HG03565 (cell line): ENCODE results near the gene CHRD.
"Not testable (repeated sequence)": the region's sequence is repeated elsewhere in the genome, so short reads cannot be mapped to it uniquely, and the experiment has no call there.

Source experiments
- ATAC-seq: cut with Tn5 transposase; IDR thresholded peaks from one replicate; pipeline ENCODE4 v1.9.1; 2021; ENCODE audit warnings: mild to moderate bottlenecking, moderate library complexity; ENCODE audit not compliant: unreplicated experiment

CHRD gene

GRCh38 chr3:184379358-184380184 is at the start of gene CHRD:
Gene CHRD, plus strand, starts transcription at chr3:184380054. Its CDS starts 265 bp downstream, at chr3:184380319.
- ATAC-seq, result no peak

GRCh38 chr3:184332370-184333090 is 47.3 kb upstream of the CHRD start:
- no peak for ATAC-seq

DNA sequence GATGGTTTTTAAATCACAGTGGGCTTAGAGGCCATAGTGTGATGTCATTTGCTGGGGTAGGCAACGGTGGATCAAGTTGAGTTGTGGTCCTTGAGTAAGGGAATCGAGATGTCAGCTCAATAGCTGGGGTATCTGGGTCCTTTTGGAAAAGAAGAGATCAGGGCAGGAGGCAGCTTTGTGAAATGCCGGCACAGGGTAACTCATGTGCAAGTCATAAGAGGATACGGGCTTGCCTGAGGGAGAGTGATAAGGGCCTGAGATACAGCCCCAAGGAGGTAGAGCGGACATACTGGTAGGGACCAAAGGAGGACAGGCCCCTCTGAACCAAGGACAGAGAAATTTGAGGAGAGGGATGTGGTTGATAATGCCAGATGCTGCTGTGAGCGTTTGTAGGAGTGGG is 46.7 kb upstream of the CHRD start:
- ATAC-seq, result no peak

DNA sequence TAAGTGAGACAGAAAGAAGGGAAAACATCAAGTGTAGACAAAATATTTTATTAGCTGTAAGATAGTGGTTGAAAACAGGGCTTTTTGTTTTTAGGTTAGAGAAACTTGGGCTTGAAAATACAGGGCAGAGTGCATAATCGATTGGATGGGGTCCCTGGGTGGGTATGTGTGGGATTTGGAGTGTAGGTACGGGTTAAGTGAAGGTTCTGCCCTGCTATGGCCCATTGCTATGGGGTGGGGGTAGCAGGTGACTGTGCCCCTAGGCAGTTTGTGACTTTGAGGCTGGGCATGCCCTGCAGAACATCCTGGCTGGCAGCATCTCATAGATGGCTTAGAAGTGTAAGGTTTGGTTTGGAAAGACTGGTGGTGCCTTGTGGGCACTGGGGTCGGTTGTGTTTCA is 46.2 kb upstream of the CHRD start:
- no peak for ATAC-seq

DNA sequence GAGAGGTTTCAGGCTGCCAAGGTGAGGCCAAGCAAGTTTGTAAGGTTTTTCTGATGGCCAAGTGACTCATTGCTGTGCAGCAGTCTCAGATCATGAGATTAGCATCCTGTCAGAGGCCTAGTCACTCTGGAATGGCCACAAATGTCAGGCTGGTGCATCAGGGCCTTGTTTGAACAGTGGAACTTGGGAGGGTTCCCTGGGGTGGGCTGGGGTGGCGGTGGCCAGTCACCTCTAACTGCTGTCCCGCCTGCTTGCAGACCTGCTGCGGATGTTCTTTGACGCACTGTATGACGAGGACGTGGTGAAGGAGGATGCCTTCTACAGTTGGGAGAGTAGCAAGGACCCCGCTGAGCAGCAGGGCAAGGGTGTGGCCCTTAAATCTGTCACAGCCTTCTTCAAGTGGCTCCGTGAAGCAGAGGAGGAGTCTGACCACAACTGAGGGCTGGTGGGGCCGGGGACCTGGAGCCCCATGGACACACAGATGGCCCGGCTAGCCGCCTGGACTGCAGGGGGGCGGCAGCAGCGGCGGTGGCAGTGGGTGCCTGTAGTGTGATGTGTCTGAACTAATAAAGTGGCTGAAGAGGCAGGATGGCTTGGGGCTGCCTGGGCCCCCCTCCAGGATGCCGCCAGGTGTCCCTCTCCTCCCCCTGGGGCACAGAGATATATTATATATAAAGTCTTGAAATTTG is 45.2 kb upstream of the CHRD start:
- ATAC-seq, result no peak

- no peak for ATAC-seq
Observed at GRCh38 chr3:184335291-184335660, 44.6 kb upstream of the CHRD start.

DNA sequence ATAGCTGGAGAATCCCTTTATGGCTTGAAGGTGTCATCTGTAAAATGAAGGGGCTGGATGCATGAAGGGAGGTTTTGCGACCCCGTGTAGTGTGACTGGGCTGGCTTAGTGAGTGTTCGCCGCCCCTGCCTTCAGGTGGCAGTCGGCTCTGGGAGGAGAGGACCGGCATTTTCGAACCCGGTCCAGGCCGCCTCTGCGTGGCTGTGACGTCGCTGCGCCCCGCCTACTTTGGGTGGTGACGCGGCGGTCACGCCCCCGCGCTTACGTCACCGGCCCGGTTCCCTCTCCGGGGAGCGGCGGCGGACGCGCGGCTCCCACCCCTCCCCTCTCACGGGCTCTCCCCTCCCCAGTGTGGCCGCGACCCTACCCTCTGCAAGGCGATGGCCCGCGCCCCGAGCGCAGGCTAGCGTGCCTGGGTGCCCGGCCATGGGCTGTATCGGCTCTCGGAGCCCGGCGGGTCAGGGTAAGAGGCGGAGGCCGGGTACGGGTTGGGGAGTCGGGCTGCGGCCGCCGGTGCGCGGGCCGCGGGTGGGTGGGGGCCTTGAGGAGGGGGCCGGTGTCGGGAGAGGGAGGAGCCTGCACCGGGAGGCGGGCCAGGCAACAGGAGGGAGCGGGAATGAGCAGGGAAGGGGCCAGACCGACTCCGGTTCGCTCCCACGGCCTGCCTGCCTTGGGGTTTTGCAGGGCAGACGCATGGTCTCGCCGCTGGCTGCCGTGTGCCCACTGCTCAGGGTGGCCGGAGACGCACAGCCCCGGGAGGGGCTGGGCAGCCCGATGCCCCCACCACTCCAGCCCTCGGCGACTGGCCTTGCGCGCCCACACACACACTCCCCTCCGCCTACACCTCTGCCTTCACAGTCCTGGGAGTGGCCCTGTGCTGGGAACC is 44.0 kb upstream of the CHRD start:
- peak; percentile 57 for ATAC-seq

DNA sequence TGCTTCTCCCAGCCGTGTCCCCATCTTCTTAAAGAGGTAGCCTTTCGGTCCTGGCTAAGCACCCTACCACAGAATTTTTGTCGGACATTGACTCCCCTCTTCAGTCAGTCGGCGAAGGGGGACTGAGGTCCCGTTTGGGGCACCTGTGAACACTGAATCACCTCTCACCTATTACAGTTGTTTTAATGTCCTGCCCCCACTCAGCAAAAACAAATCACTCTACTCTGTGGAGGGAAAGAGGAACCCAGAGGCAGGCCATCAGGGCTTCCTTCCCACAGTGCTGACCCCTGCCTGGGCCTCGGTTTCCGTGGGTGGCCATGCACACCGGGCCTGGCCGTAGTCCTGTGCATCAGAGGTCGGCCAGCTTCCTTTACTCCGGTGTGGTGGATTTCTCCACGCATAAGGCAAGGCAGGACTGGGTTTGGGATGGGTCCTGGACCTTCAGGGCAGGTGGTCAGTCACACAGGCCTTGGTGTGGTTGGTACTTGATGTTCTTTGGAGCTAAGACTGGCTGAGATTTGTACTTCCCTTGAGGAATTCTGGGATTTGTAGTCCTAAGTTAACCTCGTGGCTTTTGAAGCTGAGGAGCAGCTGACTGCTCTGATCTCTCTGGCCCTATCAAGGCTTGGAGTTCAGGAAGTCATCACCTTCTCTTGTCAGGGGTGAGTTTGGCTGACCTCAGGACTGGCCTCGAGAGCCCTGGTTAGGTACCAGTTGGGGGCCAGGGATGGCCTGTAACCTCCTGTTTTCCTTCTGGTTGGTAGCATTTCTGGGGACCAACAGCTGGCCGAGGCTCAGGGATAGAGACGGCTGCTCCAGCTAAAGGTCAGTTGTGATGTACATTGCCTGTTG is 43.1 kb upstream of the CHRD start:
- ATAC-seq, result no peak

GRCh38 chr3:184337399-184337714 is 42.5 kb upstream of the CHRD start, which contains the start of gene FAM131A:
Gene FAM131A, plus strand, starts transcription at chr3:184337600. Its CDS starts 31 bp downstream, at chr3:184337631.
- no peak for ATAC-seq

- ATAC-seq, result no peak
Observed at GRCh38 chr3:184337981-184338380, 41.9 kb upstream of the CHRD start.

GRCh38 chr3:184338511-184338945 is 41.3 kb upstream of the CHRD start:
- ATAC-seq, result no peak

- ATAC-seq, result no peak
Observed at GRCh38 chr3:184339001-184339400, 40.9 kb upstream of the CHRD start.

- ATAC-seq, result not testable (repeated sequence)
Observed at GRCh38 chr3:184339451-184340135, 40.3 kb upstream of the CHRD start.

DNA sequence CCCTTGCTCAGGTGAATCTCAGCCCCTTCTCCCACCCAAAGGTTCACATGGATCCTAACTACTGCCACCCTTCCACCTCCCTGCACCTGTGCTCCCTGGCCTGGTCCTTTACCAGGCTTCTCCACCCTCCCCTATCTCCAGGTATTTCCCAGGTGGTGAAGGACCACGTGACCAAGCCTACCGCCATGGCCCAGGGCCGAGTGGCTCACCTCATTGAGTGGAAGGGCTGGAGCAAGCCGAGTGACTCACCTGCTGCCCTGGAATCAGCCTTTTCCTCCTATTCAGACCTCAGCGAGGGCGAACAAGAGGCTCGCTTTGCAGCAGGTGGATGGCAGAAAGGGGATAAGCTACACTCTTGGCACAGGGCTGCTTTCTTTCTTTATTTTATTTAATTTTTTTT is 37.9 kb upstream of the CHRD start:
- ATAC-seq, result no peak

DNA sequence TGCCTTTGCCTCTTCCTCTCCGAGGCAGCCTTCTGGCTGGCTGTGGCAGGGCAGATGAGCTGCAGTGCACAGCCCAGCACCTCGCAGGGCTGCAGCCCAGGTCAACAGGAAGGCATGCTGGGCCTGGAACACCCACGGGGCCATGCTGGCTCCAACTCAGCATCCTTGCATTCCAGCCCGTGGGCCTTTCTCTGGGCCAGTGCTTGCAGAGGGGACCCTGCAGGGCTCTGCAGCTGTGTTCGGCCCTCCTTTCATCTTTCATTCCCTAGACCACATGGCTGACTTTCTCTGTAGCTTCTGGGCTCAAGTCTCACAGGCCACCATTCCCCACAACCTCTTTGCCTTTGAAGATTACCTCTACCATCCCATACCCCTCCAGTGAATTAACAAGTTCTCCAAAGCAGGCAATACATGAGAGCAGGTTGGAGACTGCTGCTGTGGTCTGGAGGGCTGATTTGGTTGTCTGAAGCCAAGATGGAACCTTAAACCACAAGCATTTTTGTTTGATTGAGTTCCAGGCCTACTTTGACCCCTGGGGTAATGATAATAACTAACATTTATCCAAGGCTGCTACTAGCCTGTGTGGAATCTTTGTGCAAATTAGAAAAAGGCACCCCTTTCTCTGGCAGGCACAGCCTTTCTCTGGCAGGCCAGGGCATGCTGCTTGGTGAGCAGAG is 36.5 kb upstream of the CHRD start:
- ATAC-seq, result no peak

GRCh38 chr3:184344579-184345316 is 35.1 kb upstream of the CHRD start:
- ATAC-seq, result no peak

DNA sequence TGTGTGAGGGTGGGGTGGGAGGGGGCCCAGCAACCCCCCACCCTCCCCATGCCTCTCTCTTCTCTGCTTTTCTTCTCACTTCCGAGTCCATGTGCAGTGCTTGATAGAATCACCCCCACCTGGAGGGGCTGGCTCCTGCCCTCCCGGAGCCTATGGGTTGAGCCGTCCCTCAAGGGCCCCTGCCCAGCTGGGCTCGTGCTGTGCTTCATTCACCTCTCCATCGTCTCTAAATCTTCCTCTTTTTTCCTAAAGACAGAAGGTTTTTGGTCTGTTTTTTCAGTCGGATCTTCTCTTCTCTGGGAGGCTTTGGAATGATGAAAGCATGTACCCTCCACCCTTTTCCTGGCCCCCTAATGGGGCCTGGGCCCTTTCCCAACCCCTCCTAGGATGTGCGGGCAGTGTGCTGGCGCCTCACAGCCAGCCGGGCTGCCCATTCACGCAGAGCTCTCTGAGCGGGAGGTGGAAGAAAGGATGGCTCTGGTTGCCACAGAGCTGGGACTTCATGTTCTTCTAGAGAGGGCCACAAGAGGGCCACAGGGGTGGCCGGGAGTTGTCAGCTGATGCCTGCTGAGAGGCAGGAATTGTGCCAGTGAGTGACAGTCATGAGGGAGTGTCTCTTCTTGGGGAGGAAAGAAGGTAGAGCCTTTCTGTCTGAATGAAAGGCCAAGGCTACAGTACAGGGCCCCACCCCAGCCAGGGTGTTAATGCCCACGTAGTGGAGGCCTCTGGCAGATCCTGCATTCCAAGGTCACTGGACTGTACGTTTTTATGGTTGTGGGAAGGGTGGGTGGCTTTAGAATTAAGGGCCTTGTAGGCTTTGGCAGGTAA is 34.3 kb upstream of the CHRD start:
- no peak for ATAC-seq
